ENCODE measurements around the gene ARHGAP27. TPM values are rescaled to one million over a fixed set of nuclear protein-coding genes. Genes with fewer than 3 reads are reported as not detected.

Gene ARHGAP27
- polyA plus RNA-seq, 1 experiment: 2.3 TPM

DNA sequence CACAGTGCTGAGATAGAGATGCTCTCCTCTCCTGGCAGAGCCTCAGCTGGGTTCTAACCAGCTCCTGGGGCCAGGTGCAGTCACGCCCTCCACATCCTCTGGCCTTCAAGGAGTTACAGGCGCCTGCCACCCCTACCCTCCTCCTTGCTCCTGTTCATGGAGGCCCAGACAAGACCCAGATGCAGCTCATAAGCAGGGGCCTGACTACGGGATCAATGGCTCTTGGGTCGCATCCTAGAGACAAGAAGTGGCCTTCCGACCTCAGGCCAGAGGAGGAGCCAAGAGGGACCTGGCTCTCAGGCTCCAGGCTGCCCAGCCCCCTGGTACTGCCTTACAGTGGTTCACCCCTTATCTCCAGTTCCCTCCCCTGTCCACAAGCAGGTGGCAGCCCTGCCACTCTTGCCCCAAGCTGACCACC, 23.0 kb downstream of the ARHGAP27 start:
- ChIA-PET CTCF (interaction anchor here (0.5 to 1.5 kb wide), 2 partner anchors 10 to 15 kb away, joined by 3 read pairs; no protein-coding TSS in a partner anchor), POLR2A (no interaction called here)
- TF ChIP-seq, protein P1, sequence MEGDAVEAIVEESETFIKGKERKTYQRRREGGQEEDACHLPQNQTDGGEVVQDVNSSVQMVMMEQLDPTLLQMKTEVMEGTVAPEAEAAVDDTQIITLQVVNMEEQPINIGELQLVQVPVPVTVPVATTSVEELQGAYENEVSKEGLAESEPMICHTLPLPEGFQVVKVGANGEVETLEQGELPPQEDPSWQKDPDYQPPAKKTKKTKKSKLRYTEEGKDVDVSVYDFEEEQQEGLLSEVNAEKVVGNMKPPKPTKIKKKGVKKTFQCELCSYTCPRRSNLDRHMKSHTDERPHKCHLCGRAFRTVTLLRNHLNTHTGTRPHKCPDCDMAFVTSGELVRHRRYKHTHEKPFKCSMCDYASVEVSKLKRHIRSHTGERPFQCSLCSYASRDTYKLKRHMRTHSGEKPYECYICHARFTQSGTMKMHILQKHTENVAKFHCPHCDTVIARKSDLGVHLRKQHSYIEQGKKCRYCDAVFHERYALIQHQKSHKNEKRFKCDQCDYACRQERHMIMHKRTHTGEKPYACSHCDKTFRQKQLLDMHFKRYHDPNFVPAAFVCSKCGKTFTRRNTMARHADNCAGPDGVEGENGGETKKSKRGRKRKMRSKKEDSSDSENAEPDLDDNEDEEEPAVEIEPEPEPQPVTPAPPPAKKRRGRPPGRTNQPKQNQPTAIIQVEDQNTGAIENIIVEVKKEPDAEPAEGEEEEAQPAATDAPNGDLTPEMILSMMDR (IDR thresholded peaks at IDR 0.05; ENCODE audit: insufficient read depth, low read depth, low read length): no peak
- no peak for DNase-seq (ENCODE audit: low read depth)
- H3K27me3 ChIP-seq (ENCODE audit: control insufficient read depth, insufficient read depth, low read length): no peaks in the 10 kb centered on the region
- no peaks in the 10 kb centered on the region for H3K36me3 ChIP-seq (ENCODE audit: control insufficient read depth, insufficient read depth, low read length)
- no peak overlapping the region for H3K4me3 ChIP-seq (ENCODE audit: low read depth, low read length)

DNA sequence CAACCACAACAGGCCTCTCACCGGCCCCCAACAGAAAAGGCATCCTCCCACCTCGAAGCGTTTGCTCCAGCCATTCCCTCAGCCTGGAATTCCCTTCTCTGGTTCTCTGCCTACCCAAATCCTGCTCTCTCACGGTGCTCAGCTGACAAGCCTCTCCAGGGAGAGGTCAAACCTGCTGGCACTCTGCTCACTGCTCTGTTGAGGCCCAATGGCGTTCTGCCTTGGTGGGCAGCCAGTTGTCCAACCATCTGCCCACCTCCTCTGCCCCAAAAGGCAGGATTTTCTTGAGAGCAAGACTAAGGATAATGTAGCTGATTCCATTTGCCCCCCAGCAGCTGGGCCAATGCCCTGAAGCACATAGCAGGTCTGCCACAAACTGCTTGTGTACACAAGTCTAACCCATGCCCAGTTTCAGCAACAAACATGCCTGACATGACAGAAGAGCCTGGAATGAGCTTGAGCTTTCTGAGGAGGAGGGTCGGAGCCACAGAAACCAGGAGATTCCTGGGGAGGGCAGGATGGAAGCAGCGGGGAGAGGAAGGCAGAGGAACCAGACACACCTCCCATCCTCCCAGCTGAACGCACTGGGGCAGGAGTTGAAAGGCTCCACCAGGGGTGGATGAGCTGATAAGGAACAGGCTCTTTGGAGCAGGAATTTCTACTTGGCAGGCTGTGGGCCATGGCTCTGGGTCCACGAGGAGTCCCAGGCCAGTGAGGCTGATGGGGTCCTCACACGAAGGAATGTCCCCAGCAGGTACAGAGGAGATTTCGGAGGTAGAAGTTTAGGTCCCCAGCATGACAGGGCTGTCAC, 23.9 kb downstream of the ARHGAP27 start:
- CTCF ChIA-PET: interaction anchor here (0.6 to 1.7 kb wide), 3 partner anchors 18 to 273 kb away, joined by 3 to 12 read pairs (median 4); partner anchors contain the start of gene ACBD4

DNA sequence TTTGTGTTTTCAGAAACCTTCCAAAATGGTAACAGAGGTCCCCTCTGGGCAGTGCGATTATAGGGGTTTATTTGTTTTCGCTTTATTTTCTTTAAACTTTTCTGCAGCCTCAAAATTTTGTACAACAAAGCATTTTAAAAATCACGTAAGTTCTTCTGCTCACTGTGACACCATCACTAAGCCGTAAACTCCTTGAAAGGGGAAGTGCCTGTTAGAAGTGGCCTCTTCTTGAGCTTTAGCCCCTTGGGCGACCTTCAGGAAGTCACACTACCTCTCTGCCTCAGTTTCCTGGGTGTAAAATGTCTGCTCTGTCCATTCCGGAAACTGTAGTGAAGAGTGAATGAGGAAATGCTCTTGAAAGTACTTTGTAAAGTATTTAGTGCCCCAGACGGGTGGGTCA, 26.6 kb downstream of the ARHGAP27 start:
- TF ChIP-seq, protein P1 (IDR thresholded peaks at IDR 0.05; ENCODE audit: insufficient read depth, low read depth, low read length): no peak
- ChIA-PET POLR2A (no interaction called here), CTCF (interaction anchor here (1.1 to 1.5 kb wide), 3 partner anchors 11 to 187 kb away, joined by 3 to 9 read pairs (median 5); no protein-coding TSS in a partner anchor)
- no peaks in the 10 kb centered on the region for H3K27me3 ChIP-seq (ENCODE audit: control insufficient read depth, insufficient read depth, low read length)
- no peak for DNase-seq (ENCODE audit: low read depth)
- no peak overlapping the region for H3K4me3 ChIP-seq (ENCODE audit: low read depth, low read length)
- H3K36me3 ChIP-seq (ENCODE audit: control insufficient read depth, insufficient read depth, low read length): no peaks in the 10 kb centered on the region

More for the DNA sequence above, 23.9 kb downstream of the ARHGAP27 start:
- Histone ChIP-seq H3K27me3 (ENCODE audit: control insufficient read depth, insufficient read depth, low read length) (no peaks in the 10 kb centered on the region), H3K36me3 (ENCODE audit: control insufficient read depth, insufficient read depth, low read length) (no peaks in the 10 kb centered on the region), H3K4me3 (ENCODE audit: low read depth, low read length) (no peak overlapping the region)
- TF ChIP-seq, protein P1 (IDR thresholded peaks at IDR 0.05; ENCODE audit: insufficient read depth, low read depth, low read length): 0 out of 2 replicates have a peak, but pooled peaks have one; percentile 5
- POLR2A ChIA-PET: no interaction called here
- no peak for DNase-seq (ENCODE audit: low read depth)

DNA sequence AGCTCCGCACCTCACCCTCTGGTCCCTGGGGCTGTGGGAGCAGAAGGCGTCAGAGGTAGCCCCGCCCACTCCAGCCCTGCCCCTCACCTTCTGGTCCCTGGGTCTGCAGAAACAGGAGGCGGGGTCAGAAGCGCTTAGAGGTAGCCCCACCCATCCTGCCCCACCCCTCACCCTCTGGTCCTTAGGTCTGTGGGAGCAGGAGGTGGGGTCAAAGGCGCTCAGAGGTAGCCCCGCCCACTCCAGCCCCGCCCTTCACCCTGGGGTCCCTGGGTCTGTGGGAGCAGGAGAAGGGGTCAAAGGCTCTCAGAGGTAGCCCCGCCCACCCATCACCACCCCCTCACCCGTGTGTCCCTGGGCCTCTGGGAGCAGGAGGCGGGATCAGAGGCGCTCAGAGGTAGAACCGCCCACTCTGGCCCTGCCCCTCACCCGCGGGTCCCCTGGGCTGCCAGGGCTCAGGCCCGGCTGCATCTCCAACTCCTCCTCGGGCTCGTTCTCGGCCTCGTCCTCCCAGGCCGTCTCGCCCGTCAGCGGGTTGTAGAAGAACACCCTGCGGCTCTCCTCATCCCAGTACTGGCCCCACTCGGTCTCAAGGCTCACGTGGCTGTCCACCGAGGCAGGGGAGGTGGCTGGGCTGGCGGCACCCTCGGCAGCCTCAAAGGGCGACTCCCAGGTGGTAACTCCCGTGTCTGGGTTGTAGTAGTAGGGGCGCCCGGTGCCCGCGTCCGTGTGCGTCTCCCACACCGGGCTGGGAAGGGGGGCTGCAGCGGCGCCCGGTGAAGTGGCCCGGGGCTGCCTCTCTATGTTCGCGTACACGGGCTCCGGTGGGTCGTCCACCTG, 27.2 kb downstream of the ARHGAP27 start:
- no peaks in the 10 kb centered on the region for H3K27me3 ChIP-seq (ENCODE audit: control insufficient read depth, insufficient read depth, low read length)
- POLR2A ChIA-PET: no interaction called here
- H3K36me3 ChIP-seq (ENCODE audit: control insufficient read depth, insufficient read depth, low read length): no peaks in the 10 kb centered on the region
- H3K4me3 ChIP-seq (ENCODE audit: low read depth, low read length): peak overlapping the region; percentile 26
- no peak for DNase-seq (ENCODE audit: low read depth)
- TF ChIP-seq, protein P1 (IDR thresholded peaks at IDR 0.05; ENCODE audit: insufficient read depth, low read depth, low read length): no peak
- CTCF ChIA-PET: interaction anchor here (1.1 to 1.5 kb wide), 2 partner anchors 10 to 186 kb away, joined by 3 to 9 read pairs; no protein-coding TSS in a partner anchor

DNA sequence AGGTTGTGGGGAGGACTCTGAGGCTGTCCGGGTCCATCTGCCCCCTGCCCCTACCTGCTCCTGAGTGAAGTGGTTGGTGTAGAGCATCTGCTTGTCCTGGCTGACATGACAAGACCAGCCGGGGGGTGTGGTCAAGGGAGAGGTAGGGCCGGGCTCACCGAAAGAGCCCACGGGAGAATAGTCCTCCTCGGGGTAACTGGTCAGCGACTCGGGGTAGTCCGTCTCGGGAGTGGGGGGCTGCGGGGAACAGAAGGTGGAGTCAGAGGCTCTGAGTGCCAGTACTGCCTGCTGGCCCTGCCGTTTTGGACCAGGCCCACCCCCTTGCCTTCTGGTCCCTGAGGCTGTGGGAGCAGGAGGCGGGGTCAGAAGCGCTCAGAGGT, 27.8 kb downstream of the ARHGAP27 start:
- DNase-seq (ENCODE audit: low read depth): no peak
- ChIA-PET POLR2A (no interaction called here), CTCF (interaction anchor here (1.4 to 2.3 kb wide), 2 partner anchors 10 to 129 kb away, joined by 3 to 6 read pairs; no protein-coding TSS in a partner anchor)

More for the DNA sequence above, 27.8 kb downstream of the ARHGAP27 start:
- no peaks in the 10 kb centered on the region for H3K36me3 ChIP-seq (ENCODE audit: control insufficient read depth, insufficient read depth, low read length)
- no peaks in the 10 kb centered on the region for H3K27me3 ChIP-seq (ENCODE audit: control insufficient read depth, insufficient read depth, low read length)
- no peak overlapping the region for H3K4me3 ChIP-seq (ENCODE audit: low read depth, low read length)
- TF ChIP-seq, protein P1 (IDR thresholded peaks at IDR 0.05; ENCODE audit: insufficient read depth, low read depth, low read length): no peak

All from BJ (cell line).